Esophagus squamous epithelium (tissue), 5 donors: ENCODE measurements around the gene ERC1. TPM values are rescaled to one million over a fixed set of nuclear protein-coding genes. Genes with fewer than 3 reads are reported as not detected.
"Not testable (repeated sequence)": the region's sequence is repeated elsewhere in the genome, so short reads cannot be mapped to it uniquely, and the experiment has no call there.

Experiments used
- DNase-seq: peaks from one replicate; lab custom pipeline; 2025; lab: John Stamatoyannopoulos, UW
- H3K27ac ChIP-seq, 4 donors: fragments of 200-600 bp; sonication (generic); one replicate each; pipeline ENCODE4 v1.5.1; 2016 to 2019; ENCODE audit warnings: mild to moderate bottlenecking in 1 of 4
- H3K27me3 ChIP-seq, 4 donors: fragments of 200-600 bp; sonication (generic); 1 replicate in 3 of 4; 2 replicates in 1 of 4; pipeline versions ENCODE4 v1.5.1 to v1.6.0; 2017 to 2021; ENCODE audit warnings: antibody characterized with exemption in 1 of 4
- H3K36me3 ChIP-seq, 3 donors: fragments of 200-600 bp; sonication (generic); one replicate each; pipeline ENCODE4 v1.5.1; 2016 to 2019
- H3K4me1 ChIP-seq, 3 donors: fragments of 200-600 bp; sonication (generic); one replicate each; pipeline ENCODE4 v1.5.1; 2017 to 2019
- H3K4me3 ChIP-seq, 4 donors: fragments of 200-600 bp; sonication (generic); 1 replicate in 3 of 4; 2 replicates in 1 of 4; pipeline ENCODE4 v1.5.1; 2016 to 2019; ENCODE audit warnings: mild to moderate bottlenecking in 2 of 4, moderate library complexity in 1 of 4
- H3K9me3 ChIP-seq, 3 donors: fragments of 200-600 bp; sonication (generic); one replicate each; pipeline ENCODE4 v1.5.1; 2016 to 2019
- POLR2A ChIP-seq, 4 donors: fragments of 450-650 bp; IDR thresholded peaks; one replicate each; pipeline ENCODE4 v1.6.1; 2017; ENCODE audit warnings: antibody characterized with exemption in 4 of 4, mild to moderate bottlenecking in 4 of 4, moderate library complexity in 3 of 4
- WGBS, 2 donors: methylation state at CpG; one replicate each; pipeline ENCODE4 v1.1.5; 2018; 5-methylcytosine and 5-hydroxymethylcytosine counted together
- intact Hi-C: fragments of 100-400 bp; cut with DNase I; formaldehyde crosslinking; loops from one replicate; pipeline ENCODE4 v1.15.0; 2022
- total RNA-seq, 4 donors: library from RNA; depleted of rRNA; stranded (reverse); fragments of >200 nt; gene quantifications; one replicate each; pipeline ENCODE4 v1.1.0, GENCODE V29; 2016
- TF ChIP-seq, protein P1 (sequence below), 6 experiments: fragments of 450-650 bp in 4 of 6; fragments of 200-600 bp in 2 of 6; sonication (generic) in 2 of 6; IDR thresholded peaks; one replicate each; pipeline ENCODE4 v1.5.1; 2016 to 2019; ENCODE audit warnings: antibody characterized with exemption in 6 of 6, mild to moderate bottlenecking in 4 of 6, moderate library complexity in 4 of 6
- donor health status: DM: yes; HTN: yes; CAD: no.

ERC1 gene
- total RNA-seq, 4 donors from 2014 or later = 19.0 to 50.7 (median 37.5) TPM

DNA sequence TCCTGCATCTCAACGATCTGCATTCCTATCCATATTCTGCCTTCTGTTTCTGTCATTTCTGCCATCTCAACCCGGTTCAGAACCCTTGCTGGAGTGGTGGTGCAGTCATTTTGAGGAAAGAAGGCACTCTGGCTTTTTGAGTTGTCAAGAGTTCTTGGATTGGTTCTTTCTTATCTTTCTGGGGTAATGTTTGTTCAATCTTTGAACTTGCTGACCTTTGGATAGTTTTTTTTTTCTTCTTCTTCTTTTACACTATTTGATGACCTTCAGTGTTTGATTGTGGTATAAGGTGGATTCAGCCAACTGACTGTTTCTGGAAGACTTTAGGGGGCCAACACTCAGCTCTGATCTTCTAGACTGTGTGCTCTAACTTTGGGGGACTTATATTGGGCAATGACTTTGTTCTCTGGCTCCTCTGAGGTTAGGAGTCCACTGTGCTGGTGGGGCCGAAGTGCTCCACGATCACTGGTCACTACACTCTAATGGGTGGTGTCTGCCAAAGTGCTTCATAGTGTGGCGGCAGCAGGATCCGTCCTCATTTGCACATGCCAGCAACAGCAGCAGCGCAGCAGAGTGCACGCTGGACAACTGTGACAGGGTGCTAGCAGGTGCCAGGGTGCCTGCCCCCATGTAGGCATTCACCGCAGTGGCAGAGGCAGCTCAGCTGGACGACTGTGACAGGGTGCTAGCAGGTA, 347.6 kb downstream of the ERC1 start:
- intact Hi-C loops = no loop called here
- WGBS, 2 donors = 84 to 96% methylated on average over 4 of the region's 10 CpGs
- no peak overlapping the region for H3K27ac ChIP-seq
- no peak for TF ChIP-seq POLR2A (IDR thresholded peaks at IDR 0.05)
- TF ChIP-seq, protein P1, sequence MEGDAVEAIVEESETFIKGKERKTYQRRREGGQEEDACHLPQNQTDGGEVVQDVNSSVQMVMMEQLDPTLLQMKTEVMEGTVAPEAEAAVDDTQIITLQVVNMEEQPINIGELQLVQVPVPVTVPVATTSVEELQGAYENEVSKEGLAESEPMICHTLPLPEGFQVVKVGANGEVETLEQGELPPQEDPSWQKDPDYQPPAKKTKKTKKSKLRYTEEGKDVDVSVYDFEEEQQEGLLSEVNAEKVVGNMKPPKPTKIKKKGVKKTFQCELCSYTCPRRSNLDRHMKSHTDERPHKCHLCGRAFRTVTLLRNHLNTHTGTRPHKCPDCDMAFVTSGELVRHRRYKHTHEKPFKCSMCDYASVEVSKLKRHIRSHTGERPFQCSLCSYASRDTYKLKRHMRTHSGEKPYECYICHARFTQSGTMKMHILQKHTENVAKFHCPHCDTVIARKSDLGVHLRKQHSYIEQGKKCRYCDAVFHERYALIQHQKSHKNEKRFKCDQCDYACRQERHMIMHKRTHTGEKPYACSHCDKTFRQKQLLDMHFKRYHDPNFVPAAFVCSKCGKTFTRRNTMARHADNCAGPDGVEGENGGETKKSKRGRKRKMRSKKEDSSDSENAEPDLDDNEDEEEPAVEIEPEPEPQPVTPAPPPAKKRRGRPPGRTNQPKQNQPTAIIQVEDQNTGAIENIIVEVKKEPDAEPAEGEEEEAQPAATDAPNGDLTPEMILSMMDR (IDR thresholded peaks at IDR 0.05) = no peak
- no peaks in the 10 kb centered on the region for H3K27me3 ChIP-seq
- no peak overlapping the region for H3K4me3 ChIP-seq
- H3K9me3 ChIP-seq = no peaks in the 10 kb centered on the region
- DNase-seq = no peak
- no peaks in the 10 kb centered on the region for H3K4me1 ChIP-seq
- peaks cover 0 to 18% (median 0%) of the 10 kb centered on the region in 3 donors for H3K36me3 ChIP-seq

DNA sequence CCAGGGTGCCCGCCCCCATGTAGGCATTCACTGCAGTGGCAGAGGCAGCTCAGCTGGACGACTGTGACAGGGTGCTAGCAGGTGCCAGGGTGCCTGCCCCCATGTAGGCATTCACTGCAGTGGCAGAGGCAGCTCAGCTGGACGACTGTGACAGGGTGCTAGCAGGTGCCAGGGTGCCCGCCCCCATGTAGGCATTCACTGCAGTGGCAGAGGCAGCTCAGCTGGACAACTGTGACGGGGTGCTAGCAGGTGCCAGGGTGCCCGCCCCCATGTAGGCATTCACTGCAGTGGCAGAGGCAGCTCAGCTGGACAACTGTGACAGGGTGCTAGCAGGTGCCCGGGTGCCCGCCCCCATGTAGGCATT, 348.1 kb downstream of the ERC1 start:
- DNase-seq, H3K4me1 ChIP-seq, intact Hi-C loops, H3K4me3 ChIP-seq, H3K27ac ChIP-seq, H3K27me3 ChIP-seq, H3K9me3 ChIP-seq: not testable (repeated sequence)
- H3K36me3 ChIP-seq = peaks cover 0 to 18% (median 0%) of the 10 kb centered on the region in 3 donors
- WGBS, 2 donors = 73% methylated on average over 2 of the region's 8 CpGs; no CpG with 5 or more reads in 1 of the 2 donors

DNA sequence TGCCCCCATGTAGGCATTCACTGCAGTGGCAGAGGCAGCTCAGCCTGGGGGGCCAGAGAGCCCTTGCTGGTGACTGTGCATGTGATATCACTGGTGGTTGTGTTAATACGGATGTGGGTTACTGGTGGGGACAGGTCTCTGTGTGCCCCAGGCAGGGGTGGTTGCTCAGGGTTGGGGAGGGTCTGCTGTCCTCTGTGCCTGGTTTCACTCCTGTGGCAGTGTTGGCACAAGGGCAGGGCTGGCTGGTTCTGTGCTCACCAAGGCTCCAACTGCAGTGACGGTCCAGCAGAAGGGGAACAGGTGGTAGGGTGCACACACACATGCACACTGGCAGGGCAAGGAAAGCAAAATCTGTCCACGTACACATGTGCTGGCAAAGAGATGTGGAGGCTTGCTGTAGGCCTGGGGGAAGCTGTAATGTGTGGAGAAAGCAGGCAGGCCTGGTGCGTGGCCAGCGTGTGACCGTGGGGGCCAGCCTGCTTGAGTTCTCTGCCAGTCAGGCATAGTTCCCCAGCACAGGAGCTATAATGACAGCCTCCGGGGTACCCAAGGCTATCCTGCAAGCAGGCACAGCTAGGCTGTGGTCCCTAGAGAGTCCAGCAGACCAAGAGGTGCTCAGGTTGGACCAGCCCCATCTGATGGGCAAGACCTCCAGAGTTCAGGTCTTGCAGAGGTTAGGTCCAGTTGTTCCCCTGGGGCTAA, 348.7 kb downstream of the ERC1 start:
- no peaks in the 10 kb centered on the region for H3K9me3 ChIP-seq
- H3K36me3 ChIP-seq = peaks cover 0 to 18% (median 0%) of the 10 kb centered on the region in 3 donors
- WGBS, 2 donors = 79 to 100% methylated on average over 1 to 6 of the region's 7 CpGs
- intact Hi-C loops = no loop called here
- H3K27me3 ChIP-seq = no peaks in the 10 kb centered on the region
- DNase-seq = no peak
- TF ChIP-seq POLR2A (IDR thresholded peaks at IDR 0.05) = no peak
- TF ChIP-seq, protein P1 (IDR thresholded peaks at IDR 0.05) = no peak
- H3K4me3 ChIP-seq = no peak overlapping the region
- no peaks in the 10 kb centered on the region for H3K4me1 ChIP-seq
- H3K27ac ChIP-seq = no peak overlapping the region

DNA sequence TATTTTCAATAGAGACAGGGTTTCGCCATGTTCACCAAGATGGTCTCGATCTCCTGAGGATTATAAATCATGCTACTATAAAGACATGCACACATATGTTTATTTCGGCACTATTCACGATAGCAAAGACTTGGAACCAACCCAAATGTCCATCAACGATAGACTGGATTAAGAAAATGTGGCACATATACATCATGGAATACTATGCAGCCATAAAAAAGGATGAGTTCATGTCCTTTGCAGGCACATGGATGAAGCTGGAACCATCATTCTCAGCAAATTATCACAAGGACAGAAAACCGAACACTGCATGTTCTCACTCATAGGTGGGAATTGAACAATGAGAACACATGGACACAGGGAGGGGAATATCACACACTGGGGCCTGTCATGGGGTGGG, 350.2 kb downstream of the ERC1 start:
- intact Hi-C loops, DNase-seq, H3K9me3 ChIP-seq, H3K4me3 ChIP-seq, H3K27me3 ChIP-seq, H3K4me1 ChIP-seq, H3K27ac ChIP-seq: not testable (repeated sequence)
- H3K36me3 ChIP-seq = peaks cover 0 to 18% (median 0%) of the 10 kb centered on the region in 3 donors
- WGBS, 2 donors = 86 to 95% methylated on average over 6 of the region's 6 CpGs

DNA sequence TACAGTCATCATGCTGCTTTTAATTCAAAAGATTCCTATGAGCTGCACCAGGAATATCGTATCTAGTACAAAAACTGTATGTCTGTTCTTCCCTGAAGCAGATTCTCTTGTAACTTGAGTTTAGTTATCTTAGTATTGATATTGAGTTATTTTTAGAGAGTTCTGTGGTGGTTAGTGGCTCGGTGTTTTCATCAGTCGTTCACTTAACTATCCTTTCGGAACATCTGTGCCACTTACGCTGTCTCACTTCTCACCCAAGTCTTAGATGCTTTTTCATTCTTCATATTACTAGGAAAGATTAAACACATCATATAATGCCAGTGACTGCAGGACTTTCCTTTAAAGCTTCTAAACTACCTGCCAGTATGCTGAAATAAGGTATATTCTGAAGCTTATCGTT, 352.4 kb downstream of the ERC1 start:
- no peaks in the 10 kb centered on the region for H3K4me1 ChIP-seq
- intact Hi-C loops = no loop called here
- H3K27me3 ChIP-seq = no peaks in the 10 kb centered on the region
- no peaks in the 10 kb centered on the region for H3K9me3 ChIP-seq
- DNase-seq = no peak
- H3K27ac ChIP-seq = no peak overlapping the region
- H3K36me3 ChIP-seq = peaks cover 0 to 22% (median 0%) of the 10 kb centered on the region in 3 donors
- TF ChIP-seq POLR2A (IDR thresholded peaks at IDR 0.05) = no peak
- TF ChIP-seq, protein P1 (IDR thresholded peaks at IDR 0.05) = no peak
- H3K4me3 ChIP-seq = no peak overlapping the region
- WGBS, 2 donors = 87 to 95% methylated on average over 6 of the region's 6 CpGs

DNA sequence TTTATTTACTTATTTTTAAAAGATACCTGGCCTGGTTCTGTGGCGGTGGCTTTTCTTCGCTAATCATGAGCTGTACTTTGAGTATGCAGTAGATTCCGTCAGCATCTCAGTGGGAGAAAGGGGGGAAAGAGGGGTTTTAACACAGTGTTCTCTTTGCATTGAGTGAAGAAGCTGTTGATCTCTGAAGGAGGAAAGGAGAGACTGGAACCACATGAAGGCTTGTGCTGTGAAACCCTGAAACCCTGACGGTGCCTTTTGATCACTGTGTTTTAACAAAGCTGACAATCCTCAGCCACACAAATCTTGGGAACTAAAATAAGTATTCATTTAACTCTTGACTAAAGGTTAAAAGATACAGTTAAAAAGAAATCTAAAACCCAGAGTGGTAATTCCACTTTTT, 353.2 kb downstream of the ERC1 start:
- intact Hi-C loops = no loop called here
- Histone ChIP-seq H3K4me3 (no peak overlapping the region), H3K9me3 (no peaks in the 10 kb centered on the region), H3K4me1 (no peaks in the 10 kb centered on the region), H3K27ac (no peak overlapping the region), H3K27me3 (no peaks in the 10 kb centered on the region), H3K36me3 (peaks cover 0 to 21% (median 0%) of the 10 kb centered on the region in 3 donors)
- no peak for TF ChIP-seq POLR2A (IDR thresholded peaks at IDR 0.05)
- TF ChIP-seq, protein P1 (IDR thresholded peaks at IDR 0.05) = no peak
- no peak for DNase-seq
- 92% methylated on average over 4 of the region's 4 CpGs for WGBS, 2 donors
